Iris pigment epithelial cell (primary cell): Measurements from ENCODE around the gene ELP5.

Source experiments
- DNase-seq: peaks from one replicate; pipeline ENCODE4 v3.0.0-alpha.2; 2011; ENCODE audit warnings: low read depth

ELP5 gene

DNA sequence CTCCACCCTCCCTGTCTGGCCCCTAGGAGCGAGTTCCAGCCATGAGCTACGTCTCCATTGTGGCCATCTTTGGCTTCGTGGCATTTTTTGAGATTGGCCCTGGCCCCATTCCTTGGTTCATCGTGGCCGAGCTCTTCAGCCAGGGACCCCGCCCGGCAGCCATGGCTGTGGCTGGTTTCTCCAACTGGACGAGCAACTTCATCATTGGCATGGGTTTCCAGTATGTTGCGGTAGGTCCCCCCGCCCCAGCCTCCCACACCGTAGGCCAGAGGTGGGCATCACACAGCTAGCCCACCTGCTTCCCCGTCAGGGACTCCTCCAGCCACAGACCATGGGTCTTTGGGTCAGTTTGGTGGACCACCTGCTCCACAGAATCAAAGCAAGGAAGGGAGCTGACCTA is 33.7 kb downstream of the ELP5 start:
- DNase-seq, result no peak

GRCh38 chr17:7289256-7290032 is 37.4 kb downstream of the ELP5 start:
- DNase-seq, result no peak

DNA sequence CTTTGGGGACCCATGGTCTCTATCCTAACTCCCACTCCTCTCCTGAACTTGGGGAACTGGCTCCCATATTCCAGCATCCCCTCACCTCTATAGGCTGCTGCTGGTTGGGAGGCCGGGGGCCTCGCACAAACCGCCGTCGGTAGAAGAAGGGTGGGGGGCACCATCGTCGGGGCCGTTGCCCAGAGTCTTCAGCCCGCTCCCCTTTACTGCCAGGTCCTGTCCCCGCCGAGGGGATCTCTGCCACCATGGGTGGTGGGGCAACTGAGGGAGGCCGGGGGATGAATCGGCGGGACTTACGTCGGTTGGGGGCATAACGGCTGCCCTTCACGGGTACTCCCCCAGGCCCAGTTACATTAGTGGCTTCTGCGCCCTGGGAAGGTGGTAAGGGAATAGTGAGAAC is 38.2 kb downstream of the ELP5 start:
- DNase-seq, result no peak

- DNase-seq, result no peak
These were observed 38.7 kb downstream of the ELP5 start for GRCh38 chr17:7290685-7291084.

- DNase-seq, result no peak
These were observed 40.2 kb downstream of the ELP5 start for GRCh38 chr17:7292194-7292593.

DNA sequence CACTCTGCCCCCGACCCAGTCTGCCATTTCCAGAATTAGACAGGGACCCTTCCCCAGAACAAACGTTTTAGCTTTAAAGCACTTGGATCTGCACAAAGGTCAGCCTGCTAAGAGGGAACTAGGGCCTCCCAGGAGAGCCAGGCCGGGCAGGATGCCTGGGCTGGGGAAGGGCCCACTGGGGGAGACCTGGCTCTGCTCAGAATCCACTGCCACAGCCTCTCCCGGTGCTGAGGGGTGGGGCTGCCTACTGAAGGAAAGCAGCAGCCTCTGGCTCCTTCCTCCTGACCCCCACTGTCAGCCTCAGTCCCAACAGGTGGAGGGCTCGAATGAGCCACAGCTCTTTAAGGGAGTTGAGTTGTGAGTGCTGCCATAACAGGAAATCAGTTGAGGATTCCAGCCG is 40.7 kb downstream of the ELP5 start:
- DNase-seq, result no peak

- no peak for DNase-seq
These were observed 41.1 kb downstream of the ELP5 start for GRCh38 chr17:7293159-7293558.

GRCh38 chr17:7293816-7294613 is 42.0 kb downstream of the ELP5 start:
- DNase-seq, result no peak

DNA sequence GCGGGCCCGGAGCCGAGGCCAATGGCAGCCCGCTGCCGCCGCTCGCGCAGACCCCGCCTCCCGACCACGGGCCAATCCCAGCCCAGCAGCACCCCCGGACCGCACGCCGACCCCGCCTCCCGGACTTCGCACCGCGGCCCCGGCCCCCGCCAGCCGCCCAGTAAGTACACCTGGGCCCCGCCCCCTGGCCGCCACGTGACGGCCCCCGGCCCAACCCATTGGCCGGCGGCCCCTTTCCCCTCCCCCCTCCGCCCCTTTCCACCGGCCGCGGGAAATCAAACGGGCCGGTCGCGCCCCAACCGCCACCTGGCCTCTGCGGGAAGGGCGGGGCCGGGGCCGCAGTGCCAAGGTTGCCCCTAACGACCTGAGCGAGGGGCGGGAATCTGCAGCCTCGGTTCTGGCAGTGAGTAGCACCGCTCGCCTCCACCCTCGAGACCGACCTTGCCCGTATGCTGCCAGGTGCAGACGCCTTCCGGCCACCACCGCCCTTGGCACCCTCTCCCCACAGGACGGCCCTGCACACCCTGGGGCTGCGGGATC is 42.7 kb downstream of the ELP5 start, which contains the start of gene YBX2:
Gene YBX2 (minus strand): TSS at position 26 of the 540 bp plus-strand sequence. CDS start 139 bp downstream, outside the sequence.
- peak; percentile 41 for DNase-seq

DNA sequence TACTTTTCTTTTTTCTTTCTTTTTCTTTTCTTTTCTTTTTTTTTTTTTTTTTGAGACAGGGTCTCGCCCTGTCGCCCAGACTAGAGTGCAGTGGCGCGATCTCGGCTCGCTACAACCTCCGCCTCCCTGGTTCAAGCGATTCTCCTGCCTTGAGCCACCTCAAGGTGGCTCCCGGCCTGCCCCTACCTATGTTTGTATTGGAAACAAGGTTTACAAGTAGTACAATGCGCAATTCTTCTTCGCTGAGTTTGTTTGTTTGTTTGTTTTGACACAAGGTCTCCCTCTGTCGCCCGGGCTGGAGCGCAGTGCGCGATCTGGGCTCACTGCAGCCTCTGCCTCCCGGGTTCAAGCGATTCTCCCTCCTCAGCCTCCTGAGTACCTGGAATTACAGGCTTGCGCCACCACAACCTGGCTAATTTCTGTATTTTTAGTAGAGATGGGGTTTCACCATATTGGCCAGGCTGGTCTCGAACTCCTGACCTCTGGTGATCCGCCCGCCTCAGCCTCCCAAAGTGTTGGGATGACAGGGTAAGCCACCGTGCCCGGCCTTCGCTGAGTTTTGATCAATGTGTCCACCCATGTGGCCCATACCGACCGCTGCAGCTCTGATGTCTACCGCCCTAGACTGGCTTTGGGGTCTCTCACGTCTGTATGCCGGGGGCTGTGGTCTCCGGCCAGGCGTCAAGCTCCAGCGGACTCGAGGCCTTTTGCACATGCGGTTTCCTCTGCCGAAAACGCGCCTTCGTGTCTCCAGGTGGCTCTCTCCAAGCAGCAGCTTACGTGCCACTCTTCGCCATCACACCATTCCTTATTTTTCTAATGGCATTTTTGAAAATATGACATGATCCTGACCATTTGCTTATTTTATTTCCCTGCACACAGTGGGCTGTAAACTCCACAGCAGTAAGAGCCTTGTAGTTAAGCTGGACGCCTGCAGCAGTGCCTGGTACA is 43.5 kb downstream of the ELP5 start:
- no peak for DNase-seq

GRCh38 chr17:7296189-7296861 is 44.3 kb downstream of the ELP5 start:
- DNase-seq, result peak; percentile 77

- no peak for DNase-seq
These were observed 52.2 kb downstream of the ELP5 start for GRCh38 chr17:7304179-7304578.

DNA sequence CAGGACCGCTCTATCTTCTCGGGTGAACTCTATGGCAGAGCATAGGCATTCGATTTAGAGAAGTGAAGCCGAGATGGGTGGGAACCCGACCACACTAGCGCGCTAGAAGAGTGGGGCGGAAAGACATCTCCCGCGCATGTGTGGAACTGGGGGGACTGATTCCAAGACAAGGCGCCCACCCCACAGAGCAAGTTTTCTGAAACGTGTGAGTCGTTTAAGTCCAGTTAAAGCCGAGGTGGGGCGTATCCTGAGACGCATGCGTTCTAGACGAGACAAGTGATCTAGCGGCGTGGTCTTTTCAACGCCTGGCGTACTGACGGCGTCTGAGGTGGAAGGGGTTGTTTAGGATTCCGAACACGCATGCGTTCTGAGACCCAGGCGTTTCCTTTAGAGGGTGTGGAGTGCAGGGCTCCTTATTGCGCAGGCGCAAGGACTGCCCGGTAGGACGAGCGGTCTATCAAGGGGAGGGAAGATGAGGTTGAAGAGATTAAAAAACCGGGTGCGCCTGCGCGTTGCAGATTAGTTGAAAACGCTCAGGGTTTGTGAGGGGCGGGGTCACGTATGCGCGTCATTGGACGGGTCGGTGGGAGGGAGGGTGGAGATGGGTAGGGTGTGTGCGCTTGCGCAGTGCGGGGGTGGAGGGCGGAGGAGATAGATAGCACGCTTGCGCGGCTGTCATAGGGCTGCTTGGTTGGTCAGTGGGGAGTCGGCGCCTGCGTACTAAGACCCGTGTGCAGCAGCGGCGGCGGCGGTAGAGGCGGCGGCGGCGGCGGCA is 55.1 kb downstream of the ELP5 start, which contains the start of gene EIF5A:
Gene EIF5A (plus strand): TSS at position 718 of the 775 bp plus-strand sequence. CDS start 2,008 bp downstream, outside the sequence.
- DNase-seq, result peak; percentile 100

DNA sequence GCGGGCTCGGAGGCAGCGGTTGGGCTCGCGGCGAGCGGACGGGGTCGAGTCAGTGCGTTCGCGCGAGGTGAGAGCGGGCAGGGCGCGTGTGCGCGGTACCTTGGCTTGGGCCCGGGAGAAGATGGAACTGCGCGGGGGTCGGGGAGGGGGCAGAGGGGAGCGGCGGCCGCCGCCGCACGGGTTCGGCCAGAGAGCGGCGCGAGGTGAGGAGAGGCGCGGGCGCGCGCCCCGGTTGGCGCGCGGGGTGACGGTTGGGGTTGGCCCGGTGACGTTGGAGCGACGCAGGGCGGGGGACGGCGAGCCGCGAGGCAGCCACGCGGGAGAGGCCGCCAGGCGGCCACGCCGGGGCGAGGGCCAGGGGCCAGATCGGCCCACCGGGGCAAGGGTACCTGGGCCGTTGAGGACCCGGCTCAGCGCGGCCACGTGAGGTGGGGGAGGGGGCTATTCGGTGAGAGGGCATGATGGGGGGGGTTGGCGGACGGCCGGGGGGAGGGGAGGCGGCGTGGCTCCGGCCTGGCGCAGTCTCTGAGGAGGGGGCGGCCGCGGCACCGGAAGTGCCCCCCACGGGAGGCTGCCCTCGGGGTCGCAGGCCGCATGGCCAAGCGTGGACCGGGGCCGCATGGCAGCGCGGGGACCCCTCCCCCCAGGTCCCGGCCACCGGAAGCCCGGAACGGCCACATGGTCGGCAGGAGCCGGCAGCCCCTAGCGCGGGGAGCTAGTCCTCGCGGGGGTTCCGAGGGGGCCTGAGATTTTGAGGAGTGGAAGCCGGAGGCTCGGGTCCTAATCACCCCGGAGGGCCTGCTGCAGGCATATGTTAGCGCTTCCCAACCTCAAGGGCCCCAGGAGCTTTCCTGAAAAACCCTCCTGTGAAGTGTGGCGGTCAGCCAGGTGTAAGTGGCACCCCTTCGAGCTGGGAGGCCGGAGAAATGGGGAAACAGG is 55.9 kb downstream of the ELP5 start:
- DNase-seq, result peak; percentile 38

- DNase-seq, result peak; percentile 86
These were observed 56.8 kb downstream of the ELP5 start for GRCh38 chr17:7308625-7309433.
